Activated CD4-positive, alpha-beta T cell treated with anti-CD3 and anti-CD28 coated beads, Interleukin-2, amount 50 U/mL, for 16 hours (primary cell): Measurements from ENCODE around the gene TWF2.

Source experiments
- DNase-seq: peaks from one replicate; pipeline ENCODE4 v3.0.0-alpha.2; 2020

TWF2 gene

GRCh38 chr3:52256622-52257021 is 17.7 kb upstream of the TWF2 start:
- no peak for DNase-seq

DNA sequence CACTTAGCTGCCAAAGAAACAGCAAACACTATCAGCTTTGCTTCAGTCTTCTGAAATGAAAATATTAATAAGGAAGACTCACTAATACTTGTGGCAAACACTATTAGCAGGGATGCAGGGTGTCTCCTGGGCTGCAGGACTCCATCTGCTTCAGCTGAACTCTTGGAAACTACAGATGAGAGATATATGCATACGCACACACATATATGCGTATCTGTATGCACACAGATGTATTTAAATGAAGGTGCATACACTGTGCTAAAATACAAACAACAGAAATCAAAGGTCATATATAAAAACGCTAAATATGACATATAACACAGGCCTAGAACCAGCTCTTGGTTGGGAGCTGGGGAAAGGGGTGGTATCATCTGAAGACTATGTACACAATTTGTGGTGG is 17.2 kb upstream of the TWF2 start:
- DNase-seq, result no peak

DNA sequence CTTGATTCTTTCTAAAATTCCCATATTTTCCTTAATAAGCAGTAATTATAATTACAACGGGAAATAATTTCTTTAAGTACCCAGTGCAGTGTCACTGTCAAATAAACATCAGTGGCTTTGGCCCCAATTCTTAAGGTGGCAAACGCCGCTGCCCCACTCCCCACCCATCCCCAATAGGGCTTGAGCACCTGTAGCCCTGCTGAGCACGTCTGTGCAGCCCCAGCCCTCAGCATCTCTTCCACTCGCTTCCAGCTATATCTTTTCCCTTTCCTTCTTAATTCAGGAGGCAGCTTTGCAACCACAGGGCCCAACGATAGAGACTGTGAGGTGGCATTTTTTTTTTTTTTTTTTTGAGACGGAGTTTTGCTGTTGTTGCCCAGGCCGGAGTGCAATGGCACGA is 15.7 kb upstream of the TWF2 start:
- no peak for DNase-seq

- peak; percentile 89 for DNase-seq
Observed at GRCh38 chr3:52253314-52254304, 14.7 kb upstream of the TWF2 start.

GRCh38 chr3:52250122-52250521 is 11.2 kb upstream of the TWF2 start:
- DNase-seq, result no peak

- DNase-seq, result no peak
Observed at GRCh38 chr3:52249683-52250082, 10.7 kb upstream of the TWF2 start.

- no peak for DNase-seq
Observed at GRCh38 chr3:52248816-52249547, 10.0 kb upstream of the TWF2 start.

- no peak for DNase-seq
Observed at GRCh38 chr3:52248165-52248541, 9.2 kb upstream of the TWF2 start.

GRCh38 chr3:52247409-52248164 is 8.6 kb upstream of the TWF2 start:
- no peak for DNase-seq

DNA sequence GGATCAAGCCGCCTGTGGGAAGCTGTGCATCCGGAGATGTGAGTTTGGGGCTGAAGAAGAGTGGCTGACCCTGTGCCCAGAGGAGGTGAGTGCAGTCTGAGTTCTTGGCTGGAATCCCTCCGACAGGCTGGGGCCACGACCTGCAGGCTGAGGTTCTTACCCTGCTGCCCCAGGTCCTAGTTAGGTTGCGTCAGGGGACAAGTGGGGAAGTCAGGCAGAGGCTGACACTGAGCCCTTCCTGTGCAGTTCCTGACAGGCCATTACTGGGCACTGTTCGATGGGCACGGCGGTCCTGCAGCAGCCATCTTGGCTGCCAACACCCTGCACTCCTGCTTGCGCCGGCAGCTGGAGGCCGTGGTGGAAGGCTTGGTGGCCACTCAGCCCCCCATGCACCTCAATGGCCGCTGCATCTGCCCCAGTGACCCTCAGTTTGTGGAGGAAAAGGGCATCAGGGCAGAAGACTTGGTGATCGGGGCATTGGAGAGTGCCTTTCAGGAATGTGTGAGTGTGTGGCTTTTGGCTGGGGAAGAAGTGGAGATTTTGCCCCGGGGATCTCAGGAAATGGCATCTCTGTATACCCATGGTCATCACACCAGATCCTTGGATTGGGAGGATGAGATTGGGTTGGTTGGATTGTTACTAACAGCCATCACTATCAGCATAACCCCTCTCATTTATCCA is 7.9 kb upstream of the TWF2 start:
- DNase-seq, result no peak

GRCh38 chr3:52246264-52246620 is 7.3 kb upstream of the TWF2 start:
- DNase-seq, result no peak

DNA sequence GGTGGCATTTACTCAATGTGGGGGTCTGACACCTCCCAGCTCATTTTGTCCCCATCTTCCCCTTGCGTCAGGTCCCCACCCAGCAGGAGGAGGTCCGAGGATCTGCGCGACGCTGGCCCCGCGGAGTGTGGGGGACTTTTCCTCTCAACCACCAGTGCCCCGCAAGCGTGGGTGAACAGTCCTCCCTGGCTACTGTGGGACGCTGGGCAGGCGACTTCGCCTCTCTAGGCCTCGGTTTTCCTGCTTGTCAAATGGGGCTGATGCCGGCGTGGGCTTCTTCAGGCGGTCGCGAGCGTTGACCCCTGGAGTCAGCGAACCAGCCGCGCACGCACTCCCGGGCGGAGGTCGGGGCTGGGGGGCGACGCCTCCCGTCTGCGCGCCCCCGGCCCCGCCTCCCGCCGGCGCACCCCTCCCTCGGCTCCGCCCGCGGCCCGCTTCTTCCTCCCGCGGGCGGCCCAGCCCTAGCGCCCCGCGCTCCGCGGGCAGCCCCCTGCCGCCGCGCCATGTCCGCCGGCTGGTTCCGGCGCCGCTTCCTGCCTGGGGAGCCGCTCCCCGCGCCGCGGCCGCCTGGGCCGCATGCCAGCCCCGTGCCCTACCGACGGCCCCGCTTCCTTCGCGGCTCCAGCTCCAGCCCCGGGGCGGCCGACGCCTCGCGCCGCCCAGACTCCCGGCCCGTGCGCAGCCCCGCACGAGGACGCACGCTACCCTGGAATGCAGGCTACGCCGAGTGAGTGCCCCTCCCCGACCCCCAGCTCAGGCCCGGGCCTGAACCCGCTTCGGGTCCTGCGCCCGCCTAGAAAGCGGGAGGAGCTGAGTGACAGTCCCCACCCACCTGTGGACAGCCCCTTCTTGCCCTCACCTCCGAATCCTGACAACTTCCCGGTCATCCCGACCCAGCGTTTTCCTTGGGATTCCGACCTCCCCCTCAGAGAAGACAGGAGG is 6.6 kb upstream of the TWF2 start, which contains the start of gene PPM1M:
Gene PPM1M (plus strand): TSS at position 438 of the 942 bp plus-strand sequence. CDS start 66 bp downstream, at position 504.
- peak; percentile 52 for DNase-seq

- peak; percentile 88 for DNase-seq
Observed at GRCh38 chr3:52243791-52244628, 5.1 kb upstream of the TWF2 start.

DNA sequence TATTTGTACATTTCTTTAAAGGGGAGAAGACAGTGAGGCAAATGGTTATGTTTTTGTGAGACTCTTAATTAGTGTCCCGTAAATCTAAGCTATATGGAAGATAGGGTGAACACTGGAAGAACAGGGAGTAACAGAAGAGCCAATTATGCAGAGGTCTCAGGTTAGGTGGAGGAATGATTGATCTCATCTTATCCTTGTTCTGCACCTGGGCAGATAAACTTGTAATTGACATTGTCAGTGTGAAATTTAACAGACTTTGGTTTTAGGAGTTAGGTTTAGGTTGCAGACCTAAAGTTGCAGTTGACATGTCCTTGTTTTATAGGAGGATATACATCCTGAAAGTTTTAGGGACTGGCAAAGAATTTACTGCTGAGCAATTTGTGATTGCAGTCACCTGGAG is 3.1 kb upstream of the TWF2 start:
- no peak for DNase-seq

DNA sequence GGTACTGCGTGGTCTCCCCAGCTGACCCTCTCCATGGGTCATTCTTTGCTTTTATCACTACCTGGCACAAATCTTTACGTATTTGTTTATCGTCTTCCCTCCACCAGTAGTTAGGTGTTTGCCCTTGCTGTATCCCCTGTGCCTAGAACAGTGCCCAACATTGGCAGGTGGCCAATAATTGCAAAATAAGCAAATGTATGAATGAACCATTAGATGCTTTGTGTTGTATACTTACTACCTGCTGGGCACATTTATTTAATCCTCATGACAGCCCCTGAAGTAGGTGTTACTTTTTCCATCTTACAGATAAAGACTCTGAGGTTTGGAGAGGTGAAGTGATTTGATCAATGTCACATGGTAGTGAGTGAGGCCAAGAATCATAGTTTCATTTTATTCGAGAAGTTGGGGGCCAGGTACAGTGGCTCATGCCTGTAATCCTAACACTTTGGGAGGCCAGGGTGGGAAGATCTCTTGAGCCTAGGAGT is 2.0 kb upstream of the TWF2 start:
- peak; percentile 36 for DNase-seq

DNA sequence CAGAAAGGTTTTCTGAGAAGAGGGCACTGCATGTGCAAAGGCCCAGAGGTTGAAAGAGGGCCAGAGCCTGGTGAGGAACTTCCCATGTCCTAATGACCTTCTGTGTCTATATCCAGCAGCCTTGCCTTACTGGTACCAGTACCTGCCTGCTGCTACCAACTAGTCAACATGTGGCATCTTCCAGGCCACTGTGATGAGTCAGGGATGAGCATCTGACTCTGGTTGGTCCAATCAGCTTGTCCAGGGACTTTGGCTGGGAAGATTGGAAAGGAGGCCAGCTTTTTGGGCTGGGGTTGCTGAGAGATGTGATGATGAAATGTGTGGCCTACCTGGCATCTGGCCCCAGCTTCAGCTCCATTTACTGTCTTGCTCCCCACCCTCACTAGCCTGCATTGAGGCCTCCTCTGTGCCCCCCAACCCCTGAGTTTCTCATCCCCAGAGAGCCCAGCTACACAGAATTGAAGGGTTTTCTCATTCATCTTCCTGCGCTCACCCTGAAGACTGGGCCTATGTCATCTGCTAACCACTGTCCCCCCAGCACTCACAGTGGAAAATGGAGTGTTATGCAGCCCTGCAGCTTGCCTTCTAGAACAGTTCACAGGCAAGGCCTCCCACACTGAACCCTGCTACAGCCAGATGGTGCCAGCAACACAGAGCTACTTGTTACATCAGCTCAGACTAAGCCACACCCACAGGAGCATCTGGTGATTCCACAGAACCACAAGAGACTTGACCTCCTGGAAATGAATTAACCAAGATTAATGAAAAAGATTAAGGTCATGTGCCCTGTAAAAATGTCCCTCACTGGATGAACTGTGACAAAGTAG is 1.3 kb upstream of the TWF2 start:
- peak; percentile 84 for DNase-seq

GRCh38 chr3:52238193-52238760 is 681 bp downstream of the TWF2 start:
- DNase-seq, result no peak

- DNase-seq, result no peak
Observed at GRCh38 chr3:52237657-52238172, 1.2 kb downstream of the TWF2 start.
